ENCODE results near the gene A4GALT.
A peak's percentile ranks its signal among the peaks of the same experiment; 100 is the strongest.
"Not testable (repeated sequence)": the region's sequence is repeated elsewhere in the genome, so short reads cannot be mapped to it uniquely, and the experiment has no call there.

Gene A4GALT, protein sequence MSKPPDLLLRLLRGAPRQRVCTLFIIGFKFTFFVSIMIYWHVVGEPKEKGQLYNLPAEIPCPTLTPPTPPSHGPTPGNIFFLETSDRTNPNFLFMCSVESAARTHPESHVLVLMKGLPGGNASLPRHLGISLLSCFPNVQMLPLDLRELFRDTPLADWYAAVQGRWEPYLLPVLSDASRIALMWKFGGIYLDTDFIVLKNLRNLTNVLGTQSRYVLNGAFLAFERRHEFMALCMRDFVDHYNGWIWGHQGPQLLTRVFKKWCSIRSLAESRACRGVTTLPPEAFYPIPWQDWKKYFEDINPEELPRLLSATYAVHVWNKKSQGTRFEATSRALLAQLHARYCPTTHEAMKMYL
- long read RNA-seq, donor 1, transcript A4GALT-206 (3 exons, 2,141 nt), result major isoform, 9 of 18 reads
- long read RNA-seq, donor 1, transcript A4GALT-201 (2 exons, 2,019 nt), result minor isoform, 5 of 18 reads
- long read RNA-seq, donor 1, partial matches to known transcripts, result 0 of 18 reads
- long read RNA-seq, donor 1, other reads (novel, unspliced or antisense), result 0 of 18 reads
- long read RNA-seq, donor 2, partial matches to known transcripts, result 0 of 7 reads
- long read RNA-seq, donor 2, other reads (novel, unspliced or antisense), result 0 of 7 reads
- long read RNA-seq, donor 3, transcript A4GALT-206 (3 exons, 2,141 nt), result major isoform, 6 of 7 reads
- long read RNA-seq, donor 3, partial matches to known transcripts, result 0 of 7 reads
- long read RNA-seq, donor 3, other reads (novel, unspliced or antisense), result 0 of 7 reads
- long read RNA-seq, donor 4, partial matches to known transcripts, result 0 of 5 reads
- long read RNA-seq, donor 4, other reads (novel, unspliced or antisense), result 0 of 5 reads
- long read RNA-seq, donor 5, transcript A4GALT-201 (2 exons, 2,019 nt), result minor isoform, 5 of 14 reads
- long read RNA-seq, donor 5, transcript A4GALT-206 (3 exons, 2,141 nt), result major isoform, 8 of 14 reads
- long read RNA-seq, donor 5, partial matches to known transcripts, result 0 of 14 reads
- long read RNA-seq, donor 5, other reads (novel, unspliced or antisense), result 0 of 14 reads
- long read RNA-seq, donor 6, transcript A4GALT-206 (3 exons, 2,141 nt), result major isoform, 8 of 9 reads
- long read RNA-seq, donor 6, partial matches to known transcripts, result 0 of 9 reads
- long read RNA-seq, donor 6, other reads (novel, unspliced or antisense), result 0 of 9 reads
- long read RNA-seq, donor 7, transcript A4GALT-206 (3 exons, 2,141 nt), result major isoform, 12 of 16 reads
- long read RNA-seq, donor 7, partial matches to known transcripts, result 0 of 16 reads
- long read RNA-seq, donor 7, other reads (novel, unspliced or antisense), result 0 of 16 reads
- long read RNA-seq, donor 8, partial matches to known transcripts, result 0 of 5 reads
- long read RNA-seq, donor 8, other reads (novel, unspliced or antisense), result 0 of 5 reads

GRCh38 chr22:42720263-42721044, at the start of gene A4GALT:
Gene A4GALT, minus strand, starts transcription at chr22:42720870. Its CDS starts 26,919 bp downstream, at chr22:42693951.
- peak; percentile 76 for DNase-seq

DNA sequence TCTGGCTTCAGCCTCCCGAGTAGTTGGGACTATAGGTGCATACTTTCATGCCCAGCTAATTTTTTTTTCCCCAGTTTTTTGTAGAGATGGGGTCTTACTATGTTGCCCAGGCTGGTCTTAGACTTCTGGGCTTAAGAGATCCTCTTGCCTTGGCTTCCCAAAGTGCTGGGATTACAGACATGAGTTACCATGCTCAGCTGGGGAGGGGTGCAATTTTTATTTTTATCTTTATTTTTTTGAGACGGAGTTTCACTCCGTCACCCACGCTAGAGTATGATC, 49.7 kb upstream of the A4GALT start:
- no peak for DNase-seq

GRCh38 chr22:42769574-42770447, 49.1 kb upstream of the A4GALT start:
- peak; percentile 66 for DNase-seq

- DNase-seq, result no peak
Measured at GRCh38 chr22:42769238-42769573, 48.5 kb upstream of the A4GALT start.

DNA sequence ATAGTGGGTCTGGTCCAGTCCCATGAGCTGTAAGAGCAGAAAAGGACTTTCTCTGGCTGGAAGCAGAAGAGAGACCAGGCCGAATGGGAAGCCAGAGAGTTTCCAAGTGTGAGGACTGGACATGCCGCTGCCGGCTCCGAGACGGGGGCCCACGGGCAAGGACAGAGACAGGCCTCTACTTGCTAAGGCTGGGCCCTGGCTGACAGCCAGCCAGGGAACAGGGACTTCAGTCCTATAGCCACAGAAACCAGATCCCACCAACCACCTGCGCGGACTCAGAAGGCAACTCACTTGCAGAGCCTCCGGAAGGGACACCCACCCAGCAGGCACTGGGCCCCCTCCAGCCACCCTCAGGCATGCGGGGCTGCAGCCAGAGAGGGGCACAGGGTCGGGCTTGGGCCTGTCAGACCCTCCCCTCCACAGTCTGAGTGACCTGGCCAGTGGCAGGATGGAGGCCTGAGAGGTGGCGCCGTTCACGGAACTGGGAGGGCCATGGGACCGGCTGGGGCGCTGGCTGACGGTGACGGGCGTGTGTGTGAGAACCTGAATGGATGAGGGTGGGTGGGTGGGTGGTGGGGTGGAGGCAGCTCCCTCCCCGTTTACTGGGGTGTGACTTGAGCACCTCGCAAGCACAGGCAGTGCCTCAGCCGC, 47.8 kb upstream of the A4GALT start:
- DNase-seq, result no peak

DNA sequence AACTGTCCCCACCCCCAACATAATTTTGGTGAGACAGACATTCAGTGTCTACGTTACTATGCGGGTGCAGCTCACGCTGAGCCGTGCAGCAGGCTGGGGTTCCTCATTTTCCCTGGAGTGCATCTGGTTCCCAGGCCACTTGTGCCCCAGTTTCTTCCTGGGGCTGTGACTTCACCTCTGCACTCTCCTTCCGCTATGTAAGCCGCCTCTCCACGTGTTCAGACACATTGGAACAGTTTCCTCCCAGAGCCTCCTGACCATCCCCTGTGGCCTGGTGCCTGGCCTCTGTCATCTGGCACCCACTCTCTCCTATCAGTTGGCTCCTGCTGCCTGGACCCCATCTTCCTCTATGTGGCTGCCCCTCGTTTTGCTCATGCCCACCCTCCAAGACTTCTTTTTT, 46.2 kb upstream of the A4GALT start:
- DNase-seq, result no peak

GRCh38 chr22:42764895-42765363, 44.3 kb upstream of the A4GALT start:
- DNase-seq, result no peak

DNA sequence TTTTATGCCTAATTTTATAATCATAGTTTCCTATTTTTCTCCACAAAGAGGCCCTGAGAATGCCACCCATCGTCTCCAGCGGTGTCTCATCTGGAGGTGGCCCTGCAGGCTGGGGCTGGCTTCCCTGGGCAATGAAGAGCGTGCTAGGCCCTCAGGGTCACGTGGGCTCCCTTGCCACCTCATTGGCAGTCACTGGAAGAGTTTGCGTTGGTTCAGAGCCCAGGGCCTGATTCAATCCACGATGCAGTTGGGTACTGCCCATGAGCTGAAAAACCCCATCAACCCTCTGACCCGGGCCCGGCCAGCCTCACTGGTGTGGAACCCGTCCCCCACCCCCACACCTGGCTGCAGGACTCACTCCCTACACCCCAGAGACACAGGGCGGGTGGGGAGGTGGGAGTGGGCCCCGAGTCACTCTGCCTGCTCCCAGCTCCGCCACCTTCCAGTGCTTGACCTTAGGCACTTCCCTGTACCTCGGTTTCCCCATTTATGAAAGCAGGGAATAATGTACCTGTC, 43.4 kb upstream of the A4GALT start:
- no peak for DNase-seq

- no peak for DNase-seq
Measured at GRCh38 chr22:42760806-42761565, 40.3 kb upstream of the A4GALT start.

GRCh38 chr22:42758931-42759629, 38.4 kb upstream of the A4GALT start:
- no peak for DNase-seq

DNA sequence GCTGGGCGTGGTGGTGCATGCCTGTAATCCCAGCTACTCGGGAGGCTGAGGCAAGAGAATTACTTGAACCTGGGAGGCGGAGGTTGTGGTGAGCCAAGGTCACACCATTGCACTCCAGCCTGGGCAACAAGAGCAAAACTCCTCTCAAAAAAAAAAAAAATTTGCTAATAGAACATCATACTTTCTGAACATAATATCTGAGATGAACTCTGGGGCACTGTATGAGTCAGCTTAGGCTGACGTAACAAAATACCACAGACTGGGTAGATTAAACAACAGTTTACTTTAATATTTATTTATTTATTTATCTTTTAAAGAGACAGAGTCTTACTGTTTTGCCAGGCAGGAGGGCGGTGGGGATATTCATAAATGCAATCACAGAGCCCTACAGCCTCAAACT, 34.9 kb upstream of the A4GALT start:
- not testable (repeated sequence) for DNase-seq

- not testable (repeated sequence) for DNase-seq
Measured at GRCh38 chr22:42755121-42755520, 34.5 kb upstream of the A4GALT start.

DNA sequence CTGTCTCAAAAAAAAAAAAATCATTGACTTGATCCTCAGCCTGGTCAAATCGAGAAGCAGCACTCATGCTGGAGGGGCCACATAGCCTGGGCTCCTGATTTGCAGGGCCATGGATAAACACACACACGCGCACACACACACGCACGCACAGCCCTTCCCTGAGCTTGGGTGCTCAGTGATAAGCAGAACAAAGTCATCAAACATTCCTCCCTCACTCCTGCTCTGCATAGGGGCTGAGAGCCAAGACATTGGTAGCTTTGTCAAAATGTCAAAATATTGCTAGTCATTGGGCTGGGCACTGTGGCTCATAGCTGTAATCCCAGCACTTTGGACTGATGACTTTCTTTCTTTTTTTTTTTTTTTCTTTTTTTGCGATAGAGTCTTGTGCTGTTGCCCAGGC, 34.0 kb upstream of the A4GALT start:
- DNase-seq, result no peak

DNA sequence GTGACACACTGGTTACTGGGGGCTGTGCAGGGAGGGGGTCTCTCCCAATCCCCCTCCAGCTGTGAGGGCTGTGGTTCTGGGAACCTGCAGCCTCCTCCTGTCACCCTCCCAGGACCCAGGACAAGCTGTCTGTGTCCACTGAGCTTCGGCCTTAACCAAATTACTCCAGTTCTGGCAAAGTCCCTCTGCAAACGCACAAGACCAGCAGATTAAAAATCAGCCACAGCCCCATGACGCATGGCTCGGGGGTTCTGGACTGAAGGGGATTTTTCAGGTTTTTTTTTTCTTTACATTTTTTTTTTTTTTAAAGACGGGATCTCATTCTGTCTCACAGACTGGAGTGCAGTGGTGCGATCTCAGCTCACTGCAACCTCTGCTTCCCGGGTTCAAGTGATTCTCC, 32.2 kb upstream of the A4GALT start:
- DNase-seq, result no peak

DNA sequence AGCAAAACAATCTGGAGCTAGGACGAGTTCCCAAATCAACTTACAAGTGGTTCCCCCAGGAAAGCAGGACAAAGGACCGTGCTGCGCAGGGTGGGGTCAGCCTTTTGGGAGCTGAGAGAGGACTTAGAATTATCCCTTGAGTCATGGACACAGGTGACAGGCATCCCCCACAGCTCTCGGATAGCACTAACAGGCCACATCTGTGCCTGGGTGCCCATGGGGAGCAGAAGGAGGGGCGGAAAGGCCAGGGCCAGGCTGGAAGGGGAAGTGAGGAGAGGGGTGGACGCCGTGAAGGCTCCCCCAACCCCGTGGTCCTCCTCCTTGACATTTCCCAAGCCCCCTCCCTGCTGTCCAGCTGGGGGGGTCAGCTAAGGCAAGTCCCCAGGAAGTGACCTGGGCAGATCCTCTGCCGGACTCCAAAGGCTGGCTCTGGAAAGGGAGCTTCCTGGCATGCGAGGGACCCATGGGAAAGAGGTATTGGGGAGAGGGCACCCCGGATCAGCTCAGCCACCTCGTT, 31.6 kb upstream of the A4GALT start:
- DNase-seq, result no peak

- not testable (repeated sequence) for DNase-seq
Measured at GRCh38 chr22:42750421-42750820, 29.8 kb upstream of the A4GALT start.

GRCh38 chr22:42747701-42748513, 27.2 kb upstream of the A4GALT start:
- DNase-seq, result no peak
